Neural progenitor cell (in vitro differentiated cells): ENCODE measurements around the gene AMER2. TPM values are rescaled to one million over a fixed set of nuclear protein-coding genes. Genes with fewer than 3 reads are reported as not detected.

Source experiments
- DNase-seq: peaks from one replicate; pipeline ENCODE4 v3.0.0-alpha.2; 2016; ENCODE audit warnings: low spot score
- H2AFZ ChIP-seq: fragments of 200-600 bp; sonication (generic); replicated peaks from 2 replicates; pipeline ENCODE4 v1.6.1; 2016; ENCODE audit warnings: antibody characterized with exemption
- H3F3A ChIP-seq: fragments of 200-600 bp; sonication (generic); 2 replicates; pipeline ENCODE4 v1.6.1; 2016; ENCODE audit warnings: antibody characterized with exemption, low read depth
- H3K27ac ChIP-seq: fragments of 200-600 bp; sonication (generic); 2 replicates; pipeline ENCODE4 v1.5.1; 2016; ENCODE audit warnings: mild to moderate bottlenecking
- H3K27me3 ChIP-seq: fragments of 200-600 bp; sonication (generic); 2 replicates; pipeline ENCODE4 v1.6.1; 2016; ENCODE audit warnings: mild to moderate bottlenecking, moderate library complexity
- H3K36me3 ChIP-seq: fragments of 200-600 bp; sonication (generic); 2 replicates; pipeline ENCODE4 v1.5.1; 2016
- H3K4me1 ChIP-seq: fragments of 200-600 bp; sonication (generic); 2 replicates; pipeline ENCODE4 v1.6.1; 2016; ENCODE audit warnings: mixed run types
- H3K4me2 ChIP-seq: fragments of 200-600 bp; sonication (generic); 2 replicates; pipeline ENCODE4 v1.6.1; 2016
- H3K4me3 ChIP-seq: fragments of 200-600 bp; sonication (generic); 2 replicates; pipeline ENCODE4 v1.5.1; 2016
- H3K79me2 ChIP-seq: fragments of 200-600 bp; sonication (generic); 2 replicates; pipeline ENCODE4 v1.6.1; 2016; ENCODE audit warnings: low read depth
- H3K9ac ChIP-seq: fragments of 200-600 bp; sonication (generic); 2 replicates; pipeline ENCODE4 v1.6.1; 2016
- H3K9me3 ChIP-seq: fragments of 200-600 bp; sonication (generic); 2 replicates; pipeline ENCODE4 v1.5.1; 2016; ENCODE audit warnings: low read depth
- H4K20me1 ChIP-seq: fragments of 200-600 bp; sonication (generic); 2 replicates; pipeline ENCODE4 v1.6.1; 2016; ENCODE audit warnings: low read depth
- H3K27ac Mint-ChIP-seq: 3 replicates; pipeline ENCODE4 v1.8.0; 2021; ENCODE audit warnings: mixed read lengths
- H3K27me3 Mint-ChIP-seq: 2 replicates; pipeline ENCODE4 v1.8.0; 2022; ENCODE audit warnings: low read depth, mild to moderate bottlenecking, inconsistent platforms, moderate library complexity, mixed read lengths; ENCODE audit not compliant: insufficient read depth
- H3K36me3 Mint-ChIP-seq: 3 replicates; pipeline ENCODE4 v1.8.0; 2021; ENCODE audit warnings: mixed read lengths
- H3K4me1 Mint-ChIP-seq: 3 replicates; pipeline ENCODE4 v1.8.0; 2021; ENCODE audit warnings: mixed read lengths
- H3K4me3 Mint-ChIP-seq: 3 replicates; pipeline ENCODE4 v1.8.0; 2021; ENCODE audit warnings: mild to moderate bottlenecking, moderate library complexity, mixed read lengths
- H3K9me3 Mint-ChIP-seq: 3 replicates; pipeline ENCODE4 v1.8.0; 2020; ENCODE audit warnings: mixed read lengths
- CTCF ChIP-seq: fragments of 200-600 bp; sonication (generic); IDR thresholded peaks from 2 replicates; pipeline ENCODE4 v1.5.1; 2017; ENCODE audit warnings: antibody characterized with exemption, mild to moderate bottlenecking
- EZH2 ChIP-seq: fragments of 200-600 bp; sonication (generic); IDR thresholded peaks from 2 replicates; pipeline ENCODE4 v1.6.1; 2017; ENCODE audit warnings: antibody characterized with exemption, mild to moderate bottlenecking, moderate library complexity
- EZH2phosphoT487 ChIP-seq: fragments of 200-600 bp; sonication (generic); IDR thresholded peaks from 2 replicates; pipeline ENCODE4 v1.6.1; 2017; ENCODE audit warnings: antibody characterized with exemption
- total RNA-seq: library from RNA; depleted of rRNA; stranded (reverse); fragments of >200 nt; gene quantifications from 2 replicates; pipeline ENCODE4 v1.2.3, GENCODE V29; 2015; ENCODE audit warnings: low replicate concordance

AMER2 gene
- total RNA-seq, 1 donor from 2014 or later, result not detected

- no peak overlapping the region for H3K4me2 ChIP-seq
- DNase-seq, result no peak
- peaks cover 18% of the 10 kb centered on the region for H3K9me3 Mint-ChIP-seq
Observed at GRCh38 chr13:25132751-25133390, 39.2 kb downstream of the AMER2 start.

DNA sequence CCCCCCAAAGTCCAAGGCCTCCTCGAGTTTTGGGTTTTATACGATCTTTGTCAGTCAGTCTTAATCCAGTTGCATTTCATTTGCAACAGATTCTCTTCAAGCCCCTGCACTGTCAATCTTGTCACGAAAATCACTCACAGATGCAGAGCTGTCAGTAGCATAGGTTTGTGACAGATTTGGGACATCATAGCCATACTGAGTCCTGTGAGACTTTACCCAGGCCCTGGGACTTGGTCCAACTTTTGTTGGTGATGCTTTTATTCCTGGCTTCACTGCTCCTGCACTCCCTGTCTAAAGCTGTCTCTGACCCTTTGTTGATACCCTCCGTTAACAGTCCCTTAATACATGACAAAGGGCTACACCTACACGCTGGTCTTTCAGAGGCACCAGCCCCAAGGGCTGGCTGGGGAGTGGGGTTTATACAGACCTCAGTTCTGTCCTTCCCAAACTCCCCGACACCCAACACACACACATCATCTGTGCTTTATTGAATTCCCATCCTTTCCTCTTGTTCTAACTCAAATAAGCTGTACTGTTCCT is 40.1 kb downstream of the AMER2 start:
- H3K4me3 Mint-ChIP-seq, result no peak overlapping the region
- peak overlapping the region; percentile 35 for H3K4me2 ChIP-seq

More at GRCh38 chr13:25132751-25133390, 39.2 kb downstream of the AMER2 start:
- no peak for TF ChIP-seq EZH2
- TF ChIP-seq CTCF, result no peak
- no peak for TF ChIP-seq EZH2phosphoT487
- Histone ChIP-seq H3F3A (peaks cover 19% of the 10 kb centered on the region), H4K20me1 (no peaks in the 10 kb centered on the region), H3K27ac (no peak overlapping the region), H3K9ac (no peak overlapping the region), H3K27me3 (peaks cover 18% of the 10 kb centered on the region), H3K4me1 (peaks cover 17% of the 10 kb centered on the region), H3K79me2 (no peaks in the 10 kb centered on the region), H3K4me3 (no peak overlapping the region), H3K9me3 (no peaks in the 10 kb centered on the region), H2AFZ (no peak overlapping the region), H3K36me3 (no peaks in the 10 kb centered on the region)
- Mint-ChIP-seq H3K4me1 (peaks cover 36% of the 10 kb centered on the region), H3K27ac (no peak overlapping the region), H3K27me3 (peaks cover 5% of the 10 kb centered on the region), H3K4me3 (no peak overlapping the region), H3K36me3 (no peaks in the 10 kb centered on the region)

GRCh38 chr13:25130944-25131343 is 41.1 kb downstream of the AMER2 start:
- Histone ChIP-seq H3K27ac (no peak overlapping the region), H3K27me3 (peaks cover 5% of the 10 kb centered on the region), H3F3A (no peaks in the 10 kb centered on the region), H3K4me3 (no peak overlapping the region), H3K4me1 (no peaks in the 10 kb centered on the region), H3K9ac (no peak overlapping the region), H3K9me3 (no peaks in the 10 kb centered on the region), H3K79me2 (no peaks in the 10 kb centered on the region), H3K4me2 (no peak overlapping the region), H3K36me3 (no peaks in the 10 kb centered on the region), H4K20me1 (no peaks in the 10 kb centered on the region), H2AFZ (no peak overlapping the region)
- Mint-ChIP-seq H3K4me1 (peaks cover 17% of the 10 kb centered on the region), H3K27ac (no peak overlapping the region), H3K4me3 (no peak overlapping the region), H3K9me3 (peaks cover 27% of the 10 kb centered on the region), H3K36me3 (no peaks in the 10 kb centered on the region), H3K27me3 (peaks cover 5% of the 10 kb centered on the region)
- no peak for TF ChIP-seq EZH2
- TF ChIP-seq EZH2phosphoT487, result no peak
- TF ChIP-seq CTCF, result no peak
- DNase-seq, result no peak

More for the DNA sequence above, 40.1 kb downstream of the AMER2 start:
- peaks cover 10% of the 10 kb centered on the region for H3F3A ChIP-seq
- peaks cover 7% of the 10 kb centered on the region for H3K4me1 ChIP-seq
- no peak overlapping the region for H3K9ac ChIP-seq
- TF ChIP-seq CTCF, result no peak
- TF ChIP-seq EZH2, result no peak
- TF ChIP-seq EZH2phosphoT487, result no peak
- H3K4me1 Mint-ChIP-seq, result peaks cover 26% of the 10 kb centered on the region
- H3K79me2 ChIP-seq, result no peaks in the 10 kb centered on the region
- no peaks in the 10 kb centered on the region for H3K36me3 ChIP-seq
- peaks cover 12% of the 10 kb centered on the region for H3K27me3 ChIP-seq
- no peak overlapping the region for H3K4me3 ChIP-seq
- H4K20me1 ChIP-seq, result no peaks in the 10 kb centered on the region
- H3K36me3 Mint-ChIP-seq, result no peaks in the 10 kb centered on the region
- no peak for DNase-seq
- H3K27ac Mint-ChIP-seq, result peak overlapping the region; percentile 42
- H3K9me3 ChIP-seq, result no peaks in the 10 kb centered on the region
- no peak overlapping the region for H3K27ac ChIP-seq
- H2AFZ ChIP-seq, result peak overlapping the region; percentile 50
- H3K27me3 Mint-ChIP-seq, result peaks cover 5% of the 10 kb centered on the region
- H3K9me3 Mint-ChIP-seq, result peaks cover 21% of the 10 kb centered on the region
